ENCODE measurements around the gene CHSY3.

DNA sequence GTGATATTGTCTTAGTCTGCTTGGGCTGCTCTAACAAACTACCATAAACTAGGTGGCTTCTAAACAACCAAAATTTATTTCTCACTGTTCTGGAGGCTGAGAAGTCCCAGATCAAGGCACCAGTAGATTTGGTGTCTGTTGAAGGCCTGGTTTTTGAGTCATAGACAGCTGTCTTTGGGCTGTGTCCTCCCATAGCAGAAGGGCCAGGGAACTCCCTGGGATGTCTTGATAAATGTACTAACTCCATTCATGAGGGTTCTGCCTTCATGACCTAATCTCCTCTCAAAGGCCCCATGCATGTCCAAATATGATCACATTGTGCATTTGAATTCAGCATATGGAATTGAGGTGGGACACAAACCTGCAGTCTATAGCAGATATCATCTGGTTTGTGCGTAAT is 121.2 kb downstream of the CHSY3 start:
- TF ChIP-seq CTCF (IDR thresholded peaks at IDR 0.05) (no peak), POLR2A (IDR thresholded peaks at IDR 0.05) (no peak)
